Loucy (cell line): ENCODE data around the gene NOD2.

ENCODE experiments used
- H2AFZ ChIP-seq: fragments of 200-600 bp; sonication (generic); 2 replicates; pipeline ENCODE4 v1.6.0; 2016; ENCODE audit warnings: antibody characterized with exemption, mild to moderate bottlenecking, low read length, moderate library complexity
- H3F3A ChIP-seq: fragments of 200-600 bp; 2 replicates; pipeline ENCODE4 v1.6.0; 2016; ENCODE audit warnings: antibody characterized with exemption, low read depth, mild to moderate bottlenecking
- H3K27me3 ChIP-seq: fragments of 200-600 bp; sonication (generic); 2 replicates; pipeline ENCODE4 v1.6.1; 2014; ENCODE audit warnings: low read length, mild to moderate bottlenecking; ENCODE audit not compliant: insufficient read depth, poor library complexity, severe bottlenecking
- H3K36me3 ChIP-seq: fragments of 200-600 bp; sonication (generic); 2 replicates; pipeline ENCODE4 v1.6.1; 2016; ENCODE audit warnings: low read length; ENCODE audit not compliant: insufficient read depth
- H3K4me1 ChIP-seq: fragments of 200-600 bp; sonication (generic); 2 replicates; pipeline ENCODE4 v1.5.1; 2014; ENCODE audit warnings: low read length, mild to moderate bottlenecking; ENCODE audit not compliant: insufficient read depth, poor library complexity, severe bottlenecking
- H3K4me2 ChIP-seq: fragments of 200-600 bp; sonication (generic); 2 replicates; pipeline ENCODE4 v1.6.0; 2014; ENCODE audit warnings: antibody characterized with exemption, low read length, low read depth, mild to moderate bottlenecking; ENCODE audit not compliant: poor library complexity, severe bottlenecking
- H3K4me3 ChIP-seq: fragments of 200-600 bp; sonication (generic); 2 replicates; pipeline ENCODE4 v1.5.1; 2014; ENCODE audit warnings: low read length, mild to moderate bottlenecking, mixed read lengths; ENCODE audit not compliant: poor library complexity, severe bottlenecking
- H3K79me2 ChIP-seq: fragments of 200-600 bp; sonication (generic); 2 replicates; pipeline ENCODE4 v1.6.1; 2014; ENCODE audit warnings: low read length; ENCODE audit not compliant: insufficient read depth
- H3K9ac ChIP-seq: fragments of 200-600 bp; sonication (generic); 2 replicates; pipeline ENCODE4 v1.6.0; 2014; ENCODE audit warnings: mild to moderate bottlenecking, low read depth, low read length, moderate library complexity; ENCODE audit not compliant: poor library complexity, severe bottlenecking
- H3K9me2 ChIP-seq: fragments of 200-600 bp; sonication (generic); replicated peaks from 2 replicates; pipeline ENCODE4 v1.6.1; 2016; ENCODE audit warnings: low read depth, low read length, mixed read lengths
- H3K9me3 ChIP-seq: fragments of 200-600 bp; sonication (generic); 2 replicates; pipeline ENCODE4 v1.6.1; 2014; ENCODE audit warnings: mild to moderate bottlenecking, antibody characterized with exemption, low read length, low read depth; ENCODE audit not compliant: insufficient read depth
- H4K20me1 ChIP-seq: fragments of 200-600 bp; sonication (generic); 2 replicates; pipeline ENCODE4 v1.6.0; 2014; ENCODE audit warnings: antibody characterized with exemption, low read length, mild to moderate bottlenecking; ENCODE audit not compliant: insufficient read depth, poor library complexity, severe bottlenecking
- CTCF ChIP-seq: fragments of 200-600 bp; sonication (generic); conservative IDR thresholded peaks from 2 replicates; pipeline ENCODE4 v1.5.1; 2014; ENCODE audit warnings: mild to moderate bottlenecking, antibody characterized with exemption, low read length
- EZH2phosphoT487 ChIP-seq: fragments of 200-600 bp; IDR thresholded peaks from 2 replicates; pipeline ENCODE4 v1.6.1; 2018; ENCODE audit warnings: antibody characterized with exemption, mild to moderate bottlenecking, moderate library complexity, borderline replicate concordance

Gene NOD2

GRCh38 chr16:50733468-50733867 is 40.1 kb downstream of the NOD2 start:
- H3K9me3 ChIP-seq = no peaks in the 10 kb centered on the region

GRCh38 chr16:50735629-50736122 is 42.3 kb downstream of the NOD2 start:
- no peak overlapping the region for H3K9ac ChIP-seq
- no peaks in the 10 kb centered on the region for H3K79me2 ChIP-seq
- H3K36me3 ChIP-seq = no peaks in the 10 kb centered on the region
- H4K20me1 ChIP-seq = no peaks in the 10 kb centered on the region
- H3K4me2 ChIP-seq = no peak overlapping the region
- H3K27me3 ChIP-seq = no peaks in the 10 kb centered on the region
- no peaks in the 10 kb centered on the region for H3K9me2 ChIP-seq
- H3F3A ChIP-seq = no peaks in the 10 kb centered on the region
- H3K4me3 ChIP-seq = no peak overlapping the region
- TF ChIP-seq EZH2phosphoT487 (no peak), CTCF (no peak)
- H3K4me1 ChIP-seq = no peaks in the 10 kb centered on the region
- no peak overlapping the region for H2AFZ ChIP-seq
- H3K9me3 ChIP-seq = no peaks in the 10 kb centered on the region

More at GRCh38 chr16:50733468-50733867, 40.1 kb downstream of the NOD2 start:
- H2AFZ ChIP-seq = no peak overlapping the region
- no peaks in the 10 kb centered on the region for H3K9me2 ChIP-seq
- no peaks in the 10 kb centered on the region for H3K79me2 ChIP-seq
- no peak overlapping the region for H3K9ac ChIP-seq
- H3K36me3 ChIP-seq = no peaks in the 10 kb centered on the region
- H3K4me3 ChIP-seq = no peak overlapping the region
- H3K4me1 ChIP-seq = no peaks in the 10 kb centered on the region
- no peaks in the 10 kb centered on the region for H4K20me1 ChIP-seq
- no peaks in the 10 kb centered on the region for H3F3A ChIP-seq
- H3K27me3 ChIP-seq = no peaks in the 10 kb centered on the region
- TF ChIP-seq CTCF (no peak), EZH2phosphoT487 (no peak)
- no peak overlapping the region for H3K4me2 ChIP-seq

GRCh38 chr16:50736448-50736847 is 43.0 kb downstream of the NOD2 start:
- no peaks in the 10 kb centered on the region for H3K9me2 ChIP-seq
- H3K9ac ChIP-seq = no peak overlapping the region
- H3K4me1 ChIP-seq = peaks cover 4% of the 10 kb centered on the region
- no peaks in the 10 kb centered on the region for H4K20me1 ChIP-seq
- H3K36me3 ChIP-seq = no peaks in the 10 kb centered on the region
- no peak overlapping the region for H2AFZ ChIP-seq
- no peak for TF ChIP-seq CTCF
- no peak for TF ChIP-seq EZH2phosphoT487
- no peaks in the 10 kb centered on the region for H3K27me3 ChIP-seq
- H3K79me2 ChIP-seq = no peaks in the 10 kb centered on the region
- no peaks in the 10 kb centered on the region for H3F3A ChIP-seq
- no peaks in the 10 kb centered on the region for H3K9me3 ChIP-seq
- no peak overlapping the region for H3K4me2 ChIP-seq
- H3K4me3 ChIP-seq = no peak overlapping the region
